Right lung (tissue), 5 donors: ENCODE measurements around the gene RAB3C. TPM values are rescaled to one million over a fixed set of nuclear protein-coding genes. Genes with fewer than 3 reads are reported as not detected.
"Not testable (repeated sequence)": the region's sequence is repeated elsewhere in the genome, so short reads cannot be mapped to it uniquely, and the experiment has no call there.

ENCODE experiments used
- DNase-seq, 2 donors: peaks; one replicate each; pipeline ENCODE4 v3.0.0-alpha.2; 2013
- polyA plus RNA-seq, 5 donors: library from polyadenylated mRNA; unstranded; fragments of 120-200 nt; gene quantifications; one replicate each; pipeline versions ENCODE4 v1.2.1 to v1.2.3, GENCODE V29; 2013; ENCODE audit warnings: inconsistent platforms in 1 of 5, low replicate concordance in 1 of 5; ENCODE audit not compliant: insufficient read length in 5 of 5, insufficient read depth in 1 of 5

Gene RAB3C
- polyA plus RNA-seq, 5 donors = 0.68 to 2.8 (median 1.3) TPM

DNA sequence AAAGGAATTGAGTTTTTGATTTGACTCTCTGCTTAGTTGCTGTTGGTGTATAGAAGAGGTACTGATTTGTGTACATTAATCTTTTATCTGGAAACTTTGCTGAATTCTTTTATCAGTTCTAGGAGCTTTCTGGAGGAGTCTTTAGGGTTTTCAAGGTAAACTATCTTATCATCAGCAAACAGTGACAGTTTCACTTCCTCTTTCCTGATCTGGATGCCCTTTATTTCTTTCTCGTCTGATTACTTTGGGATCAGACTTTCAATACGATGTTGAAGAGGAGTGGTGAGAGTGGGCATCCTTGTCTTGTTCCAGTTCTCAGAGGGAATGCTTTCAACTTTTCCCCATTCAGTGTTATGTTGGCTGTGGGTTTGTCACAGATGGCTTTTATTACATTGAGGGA is 17.7 kb downstream of the RAB3C start:
- not testable (repeated sequence) for DNase-seq

DNA sequence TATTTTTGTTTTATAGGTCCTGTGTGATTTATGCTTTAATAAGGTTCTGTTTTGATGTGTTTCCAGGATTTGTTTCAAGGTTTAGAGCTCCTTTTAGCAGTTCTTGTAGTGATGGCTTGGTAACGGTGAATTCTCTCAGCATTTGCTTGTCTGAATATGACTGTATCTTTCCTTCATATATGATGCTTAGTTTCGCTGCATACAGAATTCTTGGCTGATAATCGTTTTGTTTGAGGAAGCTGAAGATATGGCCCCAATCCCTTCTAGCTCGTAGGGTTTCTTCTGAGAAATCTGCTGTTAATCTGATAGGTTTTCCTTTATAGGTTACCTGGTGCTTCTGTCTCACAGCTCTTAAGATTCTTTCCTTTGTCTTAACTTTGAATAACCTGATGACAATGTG is 20.0 kb downstream of the RAB3C start:
- not testable (repeated sequence) for DNase-seq

DNA sequence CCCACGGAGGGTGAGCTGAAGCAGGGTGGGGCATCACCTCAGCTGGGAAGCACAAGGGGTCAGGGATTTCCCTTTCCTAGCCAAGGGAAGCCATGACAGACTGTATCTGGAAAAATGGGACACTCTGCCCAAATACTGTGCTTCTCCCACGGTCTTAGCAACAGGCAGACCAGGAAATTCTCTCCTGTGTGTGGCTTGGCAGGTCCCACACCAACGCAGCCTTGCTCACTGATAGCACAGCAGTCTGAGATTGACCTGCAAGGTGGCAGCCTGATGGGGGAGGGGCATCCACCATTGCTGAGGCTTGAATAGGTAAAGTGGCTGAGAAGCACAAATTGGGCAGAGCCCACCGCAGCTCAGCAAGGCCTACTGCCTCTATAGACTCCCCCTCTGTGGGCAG is 23.2 kb downstream of the RAB3C start:
- no peak for DNase-seq

DNA sequence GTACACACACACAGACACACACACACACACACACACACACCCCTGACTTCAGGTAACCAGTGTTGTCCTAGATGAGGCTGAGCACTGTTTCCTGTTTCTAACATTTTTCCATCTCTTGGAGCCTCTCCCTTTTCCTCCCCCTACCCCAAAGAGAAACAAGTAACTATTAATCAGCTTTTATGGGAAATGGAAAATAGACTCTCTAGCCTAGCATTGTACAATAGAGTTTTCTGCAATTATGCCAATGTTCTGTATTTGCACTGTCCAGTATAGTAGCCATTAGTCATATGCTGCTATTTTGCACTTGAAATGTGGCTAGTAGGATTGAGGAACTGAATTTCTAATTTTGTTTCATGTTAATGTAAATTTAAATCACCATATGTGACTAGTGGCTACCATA is 33.1 kb downstream of the RAB3C start:
- DNase-seq = no peak

DNA sequence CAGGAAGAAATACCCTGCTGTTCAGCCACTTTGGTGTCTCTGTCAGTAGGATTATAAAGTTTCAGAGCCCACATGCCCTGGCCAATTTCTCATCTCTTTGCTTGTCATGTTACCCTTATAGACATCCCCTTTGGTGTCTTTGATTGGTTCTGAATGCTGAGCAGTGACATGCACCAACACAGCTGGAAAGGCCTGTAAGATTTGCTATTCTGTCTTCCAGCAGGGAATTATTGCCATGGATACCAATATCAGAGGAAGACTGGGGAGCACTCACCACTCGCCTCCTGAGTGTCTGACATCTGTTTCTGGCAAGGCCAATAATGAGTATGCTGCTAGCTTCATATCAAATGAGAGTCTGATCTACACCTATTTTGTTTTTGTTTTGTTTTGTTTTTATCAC is 34.4 kb downstream of the RAB3C start:
- DNase-seq = no peak

DNA sequence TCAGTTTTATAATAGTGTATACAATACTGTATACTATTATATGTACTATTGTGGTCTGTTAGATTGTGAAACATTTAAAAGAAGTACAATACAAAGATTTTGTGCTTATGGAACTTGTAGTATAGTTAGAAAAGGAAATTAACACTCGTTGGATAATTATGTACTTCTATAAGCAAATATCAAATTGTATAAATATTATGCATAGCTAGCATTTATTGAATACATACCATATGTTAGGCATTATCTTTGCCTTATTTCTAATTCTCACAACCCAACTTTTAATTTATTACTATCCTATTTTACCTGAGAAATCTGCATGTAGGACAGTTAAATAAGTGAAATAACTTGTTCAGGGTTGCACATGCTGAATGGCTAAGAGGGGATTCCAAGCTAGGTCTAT is 37.5 kb downstream of the RAB3C start:
- no peak for DNase-seq

DNA sequence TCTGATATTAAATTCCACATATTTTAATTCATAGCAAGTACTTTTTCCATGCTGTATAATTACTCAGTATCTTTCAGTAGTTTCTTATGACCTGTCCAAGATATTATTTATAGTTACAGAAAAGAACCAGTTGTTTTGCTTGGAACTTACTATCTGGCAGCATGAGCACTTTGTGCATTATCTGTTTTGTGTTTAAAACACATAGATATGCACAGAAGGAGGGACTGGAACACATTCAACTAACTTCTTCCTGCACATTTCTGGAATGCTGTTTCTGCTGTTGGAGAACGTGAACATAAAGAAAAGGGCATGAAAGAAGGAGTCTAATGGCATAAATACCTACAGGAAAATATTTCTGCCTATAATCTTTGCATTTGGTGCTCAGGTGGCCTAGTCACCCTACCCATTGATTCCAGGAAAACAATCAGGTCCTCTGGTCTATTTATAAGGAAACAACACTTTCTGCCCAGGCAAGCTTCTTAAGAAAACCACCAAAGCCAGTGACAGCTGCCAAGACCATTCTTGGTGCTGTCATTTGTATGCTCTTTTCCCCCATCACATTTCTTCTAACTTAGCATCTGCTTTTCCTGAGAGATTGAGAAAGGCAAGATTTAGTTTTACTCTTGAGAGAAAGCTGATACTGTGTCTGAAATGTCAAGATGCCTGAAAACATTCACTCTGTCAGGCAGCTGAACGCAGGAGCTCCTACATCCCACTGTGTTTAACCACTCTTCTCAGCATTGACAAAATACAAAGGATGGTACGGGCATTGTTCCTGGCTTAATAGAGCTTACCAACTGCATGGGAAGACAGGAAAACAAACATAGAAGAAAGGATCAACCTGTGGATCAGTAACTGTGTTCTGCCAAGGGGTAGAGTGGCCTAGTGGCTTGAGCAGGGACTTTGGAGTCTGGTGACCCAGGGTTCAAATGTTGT is 40.3 kb downstream of the RAB3C start:
- DNase-seq = peak; percentile 23

DNA sequence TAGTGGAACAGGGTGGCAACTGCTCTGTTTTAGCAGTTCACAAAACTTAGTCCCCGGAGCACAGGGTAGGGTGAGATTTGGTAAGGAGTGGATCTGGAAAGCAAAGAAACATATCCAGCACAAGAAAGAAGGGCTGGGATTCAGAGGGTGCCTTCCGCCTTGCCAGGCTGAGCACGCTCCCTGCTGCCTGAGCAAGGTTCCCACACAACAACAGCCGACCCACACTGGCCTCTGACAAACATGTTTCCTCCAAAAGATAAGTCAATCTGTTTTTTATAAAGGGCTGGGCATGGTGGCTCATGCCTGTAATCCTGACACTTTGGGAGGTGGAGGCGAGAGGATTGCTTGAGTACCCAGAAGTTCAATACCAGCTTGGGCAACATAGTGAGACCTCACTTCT is 45.8 kb downstream of the RAB3C start:
- no peak for DNase-seq

DNA sequence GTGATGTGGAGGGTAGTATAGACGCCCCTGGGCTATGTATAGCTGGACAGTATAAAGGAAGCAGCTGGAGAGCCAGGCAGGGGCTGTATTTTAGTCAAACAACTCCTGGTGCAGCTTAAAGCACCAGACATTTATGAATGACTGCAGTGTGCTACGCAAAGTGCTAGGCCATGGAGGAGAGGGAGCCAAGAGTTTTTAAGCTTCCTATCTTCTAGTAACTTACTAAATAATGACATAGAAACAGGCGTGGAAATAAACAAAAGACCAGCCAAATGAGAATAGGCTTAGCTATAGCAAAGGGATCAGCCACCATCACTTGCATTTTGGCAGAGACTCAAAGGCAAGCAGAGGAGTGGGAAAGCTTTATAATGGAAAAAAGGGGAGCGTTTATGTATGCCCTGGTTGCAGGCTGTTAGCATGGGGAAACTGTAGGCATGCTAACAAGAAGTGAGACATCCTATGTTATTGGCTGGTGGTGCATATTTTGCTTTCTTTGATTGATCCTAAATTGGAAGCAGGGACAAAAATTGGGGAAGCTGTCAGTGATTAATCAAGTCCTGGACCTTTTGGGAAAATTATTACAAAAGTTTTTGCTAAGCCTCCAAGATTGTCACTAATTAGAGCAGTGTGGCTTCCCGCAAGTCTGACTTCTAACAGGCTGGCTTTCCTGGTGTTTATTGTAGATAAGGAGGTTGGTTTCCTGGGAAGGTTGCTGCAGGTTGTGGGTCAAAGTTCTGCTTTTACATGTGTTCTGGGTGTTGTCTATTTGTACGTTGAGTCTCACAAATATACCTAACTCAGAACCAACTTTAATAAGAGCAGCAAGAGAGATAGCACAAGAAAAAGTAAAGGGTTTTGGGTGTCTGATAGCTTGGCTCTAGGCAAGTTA is 46.6 kb downstream of the RAB3C start:
- peak; percentile 74 to 85 for DNase-seq

DNA sequence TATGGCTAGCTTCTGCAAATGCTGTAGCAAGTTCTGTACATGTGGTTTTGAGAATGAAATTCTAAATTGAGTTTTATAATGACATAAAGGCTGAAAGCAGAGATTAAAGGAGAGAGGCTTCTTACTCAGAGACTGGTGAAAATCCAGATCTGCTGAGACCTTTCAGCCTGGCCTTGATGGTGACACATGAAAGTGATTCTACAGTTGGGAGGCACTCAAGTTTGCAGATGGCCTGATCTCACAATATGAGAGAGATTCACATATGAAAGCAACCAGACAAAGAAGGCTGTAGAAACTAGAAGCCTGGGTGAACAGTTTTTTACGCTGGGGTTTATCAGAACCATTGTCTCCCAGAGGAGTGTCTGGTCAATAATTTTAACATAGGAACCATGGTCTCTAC is 49.0 kb downstream of the RAB3C start:
- DNase-seq = no peak

DNA sequence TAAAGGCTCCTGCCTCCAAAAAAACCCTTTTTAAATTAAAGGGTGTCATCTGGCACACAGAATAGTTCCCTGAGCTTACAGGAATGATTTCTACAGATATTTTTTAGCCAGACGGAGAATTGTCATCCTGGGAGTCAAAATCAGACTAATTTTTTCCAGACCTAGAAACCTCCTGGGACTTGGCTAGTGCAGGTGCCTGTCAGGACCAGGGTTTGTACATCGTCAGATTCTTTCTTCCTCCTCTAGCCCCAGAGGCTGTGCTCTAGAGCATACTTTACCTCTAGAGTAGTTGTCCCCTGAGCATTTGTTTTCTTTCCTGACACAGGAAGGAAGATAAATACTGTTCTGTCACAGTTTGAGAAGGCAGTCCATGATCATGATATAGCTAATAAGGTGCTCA is 52.5 kb downstream of the RAB3C start:
- DNase-seq = no peak

DNA sequence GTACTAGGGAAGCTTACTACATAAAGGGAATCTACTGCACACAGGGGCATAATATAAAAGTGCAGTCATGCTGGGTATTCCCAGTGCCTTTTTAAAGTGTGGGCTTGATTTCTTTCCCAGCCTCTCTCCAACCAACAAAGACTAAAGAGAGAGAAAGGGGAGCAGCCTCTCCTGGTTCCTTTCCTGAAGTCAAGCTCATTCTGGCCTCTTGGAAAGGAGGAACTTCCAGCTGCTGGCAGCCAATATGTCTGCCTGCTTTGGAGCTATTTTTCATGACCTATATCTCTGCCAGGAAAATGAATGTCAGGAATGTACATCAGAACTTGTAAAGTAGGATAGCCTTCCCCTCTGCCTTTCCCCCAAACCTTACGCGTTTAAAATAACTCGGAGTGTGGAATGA is 57.1 kb downstream of the RAB3C start:
- no peak for DNase-seq

DNA sequence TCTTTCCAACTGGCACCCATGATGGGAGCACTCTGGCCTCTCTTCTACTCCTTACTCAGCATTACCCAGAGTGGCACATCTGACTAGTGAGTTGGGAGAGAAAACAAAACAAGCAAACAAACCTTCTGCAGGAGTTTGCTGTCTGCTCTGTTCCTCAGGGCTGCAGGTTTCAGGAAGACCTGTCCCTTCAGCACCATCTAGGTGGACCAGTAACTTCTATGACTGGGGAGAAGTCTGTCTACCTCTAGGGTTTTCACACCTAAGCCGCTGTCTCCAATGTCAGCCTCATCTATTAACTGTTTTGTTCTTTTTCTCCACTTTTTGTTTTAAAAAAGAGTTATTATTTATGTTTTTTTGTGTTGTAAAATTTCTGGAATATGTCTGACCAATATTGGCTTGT is 58.7 kb downstream of the RAB3C start:
- no peak for DNase-seq

DNA sequence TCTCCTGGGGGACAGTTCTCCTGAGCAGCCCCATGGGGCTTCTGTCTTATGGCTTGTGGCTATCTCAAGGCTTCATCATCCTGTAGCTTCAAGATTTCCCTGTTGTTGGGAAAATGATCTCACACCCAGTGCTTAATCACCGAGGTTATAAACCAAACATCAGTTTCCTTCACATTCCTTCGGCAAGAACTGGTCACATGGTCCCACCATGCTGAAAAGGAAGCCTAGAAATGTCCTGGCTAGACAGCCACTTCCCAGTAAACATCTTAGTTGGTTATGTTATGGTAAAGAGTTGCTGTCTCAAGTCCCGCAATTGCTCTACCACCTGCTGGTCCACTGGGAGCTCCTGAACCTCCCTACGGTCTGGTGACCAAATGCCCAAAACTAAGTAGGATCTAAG is 66.0 kb downstream of the RAB3C start:
- DNase-seq = no peak

DNA sequence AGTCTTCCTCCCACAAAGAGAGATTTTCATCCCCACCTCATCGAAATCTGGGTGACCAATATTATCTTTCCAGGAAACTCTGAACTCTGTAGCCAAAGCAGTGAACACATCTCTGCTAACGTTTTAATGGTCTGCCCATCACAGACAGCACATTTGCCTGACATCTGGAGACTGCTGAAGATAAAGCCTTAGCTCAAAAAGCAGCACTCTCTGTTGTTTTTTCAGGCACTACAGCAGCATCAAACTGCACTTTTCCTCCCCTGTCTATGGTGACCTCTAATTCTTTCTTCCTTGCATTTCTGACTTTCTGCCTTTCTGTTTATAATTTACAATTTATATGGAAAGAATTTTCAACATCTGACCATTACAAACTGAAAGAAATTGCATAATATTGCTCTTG is 66.8 kb downstream of the RAB3C start:
- DNase-seq = peak; percentile 83 to 88

DNA sequence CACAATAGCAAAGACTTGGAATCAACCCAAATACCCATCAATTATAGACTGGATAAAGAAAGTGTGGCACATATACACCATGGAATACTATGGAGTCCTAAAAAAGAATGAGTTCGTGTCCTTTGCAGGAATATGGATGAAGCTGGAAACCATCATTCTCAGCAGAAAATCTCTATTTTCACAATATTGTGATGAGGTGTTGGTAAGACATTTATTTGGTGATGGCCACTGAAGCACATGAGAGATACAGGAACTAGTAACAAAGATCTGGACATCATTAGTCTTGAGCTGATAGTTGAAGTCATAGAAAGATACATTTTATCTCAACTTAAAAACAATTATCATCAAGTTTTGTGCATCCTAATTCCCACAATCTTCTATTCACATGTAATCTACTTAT is 70.6 kb downstream of the RAB3C start:
- no peak for DNase-seq

DNA sequence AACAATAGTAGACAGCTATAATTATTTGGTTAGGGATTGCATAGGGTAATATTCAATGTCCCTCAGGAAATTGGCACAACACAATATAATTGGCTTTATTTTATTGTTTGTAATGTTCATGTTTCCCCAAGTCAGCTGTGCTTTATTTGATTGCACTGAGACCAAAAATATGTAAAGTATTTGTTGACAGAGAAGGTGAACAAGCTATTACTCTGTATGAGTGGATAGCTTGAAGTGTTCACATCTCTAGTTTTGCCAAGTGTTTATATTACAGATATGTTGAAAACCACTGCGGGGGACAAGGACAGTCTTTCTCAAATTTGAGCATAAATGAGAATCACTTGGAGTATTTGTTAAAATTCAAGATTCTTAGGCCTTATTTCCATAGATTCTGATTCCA is 83.3 kb downstream of the RAB3C start:
- DNase-seq = no peak

DNA sequence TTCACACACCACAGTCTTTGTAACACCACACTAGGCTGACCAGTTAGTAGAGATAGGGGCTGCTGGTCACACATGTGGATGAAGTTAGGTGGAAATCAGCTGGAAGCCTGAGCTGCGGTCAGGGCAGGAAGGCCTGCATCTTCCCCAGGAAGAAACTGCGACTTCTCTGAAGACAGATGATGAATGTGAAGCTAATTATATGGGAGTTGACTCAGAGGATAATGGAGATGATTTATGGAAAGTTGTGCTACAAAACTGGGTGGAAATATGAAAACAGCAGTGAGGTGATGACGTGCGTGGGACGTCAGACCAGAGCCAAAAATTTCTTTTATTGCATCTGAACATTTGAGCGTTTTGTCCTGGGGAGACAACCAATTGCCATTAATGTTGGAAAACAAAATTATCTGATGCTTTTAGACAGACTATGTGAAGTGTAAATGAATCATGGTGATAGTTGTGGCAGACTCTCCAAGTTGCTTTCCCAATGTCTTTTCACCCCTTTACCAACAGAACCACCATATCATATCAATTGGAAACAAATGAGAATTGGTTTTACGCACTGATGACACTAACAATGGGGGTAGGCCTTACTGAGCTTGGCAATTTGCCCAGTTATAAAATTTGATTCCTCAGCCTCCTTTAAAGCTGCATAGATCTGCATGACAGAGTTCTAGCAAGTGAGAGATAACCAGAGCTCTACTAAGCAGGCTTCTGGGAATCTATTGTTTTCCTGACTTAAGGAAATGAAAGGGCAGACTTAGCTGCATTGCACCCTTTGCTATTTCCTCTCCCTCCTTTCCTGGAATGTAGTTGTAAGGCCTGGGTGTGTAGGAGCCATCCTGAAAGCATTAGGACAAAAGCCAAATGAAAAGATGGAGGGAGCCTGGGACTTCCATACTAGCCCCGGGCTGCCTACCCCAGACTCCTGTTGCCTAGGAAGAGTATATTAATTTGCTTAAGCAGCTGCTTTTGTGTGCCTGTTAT is 84.0 kb downstream of the RAB3C start:
- DNase-seq = no peak

DNA sequence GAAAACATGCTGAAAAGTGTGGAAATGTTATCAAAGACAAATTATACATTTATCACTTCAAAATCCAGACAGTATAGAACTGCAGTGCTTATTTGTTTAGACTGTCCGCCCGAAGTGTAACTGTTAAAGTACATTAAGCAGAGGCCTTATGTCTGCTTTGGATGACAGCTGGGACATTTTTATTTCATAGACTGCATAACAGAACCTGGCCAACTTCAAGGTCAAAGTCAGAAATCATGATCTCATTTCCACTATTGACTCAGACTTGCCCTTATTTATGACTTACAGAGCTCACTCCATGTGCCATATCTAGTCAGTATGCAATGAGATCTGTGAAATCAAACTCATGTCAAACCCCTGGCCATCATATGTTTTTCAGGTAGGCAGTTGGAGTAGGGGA is 87.7 kb downstream of the RAB3C start:
- DNase-seq = no peak

DNA sequence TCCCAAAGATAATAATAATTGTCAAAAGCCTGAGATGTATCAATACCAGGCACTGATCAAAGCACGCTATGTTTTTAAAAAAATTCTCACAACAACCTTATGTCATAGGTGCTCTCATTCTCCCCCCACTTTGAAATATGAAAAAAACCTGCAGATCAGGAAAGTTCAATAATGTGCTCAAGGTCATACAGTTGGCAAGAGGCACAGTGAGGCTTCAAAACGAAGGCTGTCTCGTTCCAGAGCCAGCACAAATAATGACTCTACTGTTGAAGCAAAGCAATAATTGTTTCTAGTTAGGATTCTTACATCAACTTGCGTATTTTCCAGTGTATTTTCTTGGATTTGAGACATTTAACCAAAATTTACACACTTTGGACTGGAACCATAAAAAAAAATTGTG is 88.3 kb downstream of the RAB3C start:
- no peak for DNase-seq

DNA sequence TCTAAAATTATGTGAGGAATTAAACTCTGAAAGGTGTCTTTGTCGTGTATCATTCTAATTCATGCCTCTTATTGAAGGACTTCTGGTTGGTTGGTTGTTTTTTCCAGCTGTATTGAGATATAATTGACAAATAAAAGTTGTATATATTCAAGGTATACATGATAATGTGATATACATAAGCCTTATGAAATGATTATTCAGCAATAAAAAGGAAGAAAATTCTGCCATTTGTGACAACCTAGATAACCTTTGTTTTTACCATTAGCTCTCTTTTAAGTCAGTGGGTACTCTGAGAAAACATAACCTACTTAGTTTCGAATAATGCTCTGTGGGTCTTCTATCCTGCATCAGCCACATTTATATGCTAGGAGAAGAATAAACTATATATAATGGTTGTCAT is 89.6 kb downstream of the RAB3C start:
- no peak for DNase-seq

DNA sequence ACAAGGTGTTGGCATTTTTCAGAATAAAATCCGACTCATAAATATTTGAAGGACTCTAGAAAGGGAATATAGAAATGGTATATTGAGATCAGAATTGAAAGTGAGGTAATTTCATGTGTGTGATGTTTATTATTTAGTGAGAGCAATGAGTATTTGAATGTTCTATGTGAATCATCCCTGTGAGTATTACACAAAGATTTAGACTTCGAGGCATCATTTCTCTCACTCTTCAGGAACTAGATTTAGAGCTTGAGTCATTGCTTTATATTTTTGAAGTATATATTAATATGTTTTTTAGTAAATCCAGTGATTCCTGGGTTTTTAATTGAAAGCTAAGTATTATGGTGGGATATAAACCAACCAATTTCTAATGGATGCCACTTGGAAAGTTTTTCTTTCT is 91.2 kb downstream of the RAB3C start:
- no peak for DNase-seq
